Measurements from ENCODE around the gene EFL1.

The EFL1 gene

DNA sequence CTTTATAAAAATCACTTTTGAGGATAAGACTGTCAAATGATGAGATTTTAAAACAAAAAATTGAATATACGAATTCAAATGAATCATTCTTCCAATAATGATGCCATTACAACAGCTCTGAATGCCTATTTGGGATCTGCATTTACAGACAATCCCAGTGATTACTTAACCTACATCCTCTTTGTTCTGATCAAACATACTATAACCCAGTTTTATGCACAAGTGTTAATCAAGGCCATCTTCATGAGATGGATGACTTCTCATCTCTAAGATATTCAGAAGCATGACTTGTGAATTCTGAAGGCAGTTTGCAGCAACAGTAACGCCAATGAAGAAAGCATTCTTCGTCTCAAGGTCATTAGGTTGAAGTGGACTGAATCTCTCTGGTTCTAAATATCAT lies 126.4 kb downstream of the EFL1 start:
- Histone ChIP-seq H2AFZ (ENCODE audit: low read length) (no peak overlapping the region), H3K36me3 (ENCODE audit: insufficient read depth, low read length) (peaks cover 35% of the 10 kb centered on the region; the same call in 1 of the 2 replicates), H3K9me2 (ENCODE audit: low read depth, low read length) (no peaks in the 10 kb centered on the region), H4K20me1 (ENCODE audit: insufficient read depth, low read length) (no peaks in the 10 kb centered on the region), H3K27me3 (ENCODE audit: insufficient read depth, low read length) (no peaks in the 10 kb centered on the region), H3K27ac (ENCODE audit: low read depth, low read length, poor library complexity, severe bottlenecking) (no peak overlapping the region), H3K9ac (ENCODE audit: low read length) (no peak overlapping the region), H3K79me2 (ENCODE audit: insufficient read depth, low read length) (no peaks in the 10 kb centered on the region), H3K4me2 (ENCODE audit: low read length) (no peak overlapping the region), H3K4me1 (ENCODE audit: insufficient read depth, low read length, severe bottlenecking) (no peaks in the 10 kb centered on the region), H3K4me3 (ENCODE audit: low read depth, low read length, poor library complexity, severe bottlenecking) (no peak overlapping the region), H3F3A (ENCODE audit: insufficient read depth, low read length) (no peaks in the 10 kb centered on the region), H3K9me3 (ENCODE audit: low read length) (no peaks in the 10 kb centered on the region)
- TF ChIP-seq, protein P1, sequence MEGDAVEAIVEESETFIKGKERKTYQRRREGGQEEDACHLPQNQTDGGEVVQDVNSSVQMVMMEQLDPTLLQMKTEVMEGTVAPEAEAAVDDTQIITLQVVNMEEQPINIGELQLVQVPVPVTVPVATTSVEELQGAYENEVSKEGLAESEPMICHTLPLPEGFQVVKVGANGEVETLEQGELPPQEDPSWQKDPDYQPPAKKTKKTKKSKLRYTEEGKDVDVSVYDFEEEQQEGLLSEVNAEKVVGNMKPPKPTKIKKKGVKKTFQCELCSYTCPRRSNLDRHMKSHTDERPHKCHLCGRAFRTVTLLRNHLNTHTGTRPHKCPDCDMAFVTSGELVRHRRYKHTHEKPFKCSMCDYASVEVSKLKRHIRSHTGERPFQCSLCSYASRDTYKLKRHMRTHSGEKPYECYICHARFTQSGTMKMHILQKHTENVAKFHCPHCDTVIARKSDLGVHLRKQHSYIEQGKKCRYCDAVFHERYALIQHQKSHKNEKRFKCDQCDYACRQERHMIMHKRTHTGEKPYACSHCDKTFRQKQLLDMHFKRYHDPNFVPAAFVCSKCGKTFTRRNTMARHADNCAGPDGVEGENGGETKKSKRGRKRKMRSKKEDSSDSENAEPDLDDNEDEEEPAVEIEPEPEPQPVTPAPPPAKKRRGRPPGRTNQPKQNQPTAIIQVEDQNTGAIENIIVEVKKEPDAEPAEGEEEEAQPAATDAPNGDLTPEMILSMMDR (IDR thresholded peaks at IDR 0.05; ENCODE audit: low read length) = no peak
- TF ChIP-seq EZH2 (IDR thresholded peaks at IDR 0.05; ENCODE audit: borderline replicate concordance, low read length) = no peak

DNA sequence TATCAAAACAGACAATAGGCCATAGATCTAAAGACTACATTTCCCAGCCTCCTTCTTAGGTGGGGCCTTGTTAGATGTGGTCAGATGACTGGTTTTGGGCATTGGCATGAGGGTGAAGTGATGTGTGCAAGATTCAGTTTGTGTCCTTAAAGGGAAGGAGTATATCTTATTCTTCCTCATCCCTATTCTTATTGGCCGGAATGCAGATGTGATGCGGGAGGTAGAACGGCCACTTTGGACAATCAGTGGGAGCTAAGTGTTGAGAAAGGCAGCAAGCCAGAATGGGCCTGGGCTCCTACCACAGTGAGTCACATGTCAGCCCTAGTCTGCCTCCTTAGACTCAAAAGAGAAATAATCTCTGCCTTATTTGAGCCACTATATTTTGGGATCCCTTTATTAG lies 126.9 kb downstream of the EFL1 start:
- Histone ChIP-seq H3K27ac (ENCODE audit: low read depth, low read length, poor library complexity, severe bottlenecking) (no peak overlapping the region), H3K9me2 (ENCODE audit: low read depth, low read length) (no peaks in the 10 kb centered on the region), H3K79me2 (ENCODE audit: insufficient read depth, low read length) (no peaks in the 10 kb centered on the region), H4K20me1 (ENCODE audit: insufficient read depth, low read length) (no peaks in the 10 kb centered on the region), H2AFZ (ENCODE audit: low read length) (no peak overlapping the region), H3K9ac (ENCODE audit: low read length) (no peak overlapping the region), H3K27me3 (ENCODE audit: insufficient read depth, low read length) (no peaks in the 10 kb centered on the region), H3K9me3 (ENCODE audit: low read length) (no peaks in the 10 kb centered on the region), H3K4me3 (ENCODE audit: low read depth, low read length, poor library complexity, severe bottlenecking) (no peak overlapping the region), H3K36me3 (ENCODE audit: insufficient read depth, low read length) (peaks cover 37% of the 10 kb centered on the region; the same call in 1 of the 2 replicates), H3K4me1 (ENCODE audit: insufficient read depth, low read length, severe bottlenecking) (no peaks in the 10 kb centered on the region), H3F3A (ENCODE audit: insufficient read depth, low read length) (no peaks in the 10 kb centered on the region), H3K4me2 (ENCODE audit: low read length) (no peak overlapping the region)
- TF ChIP-seq, protein P1 (IDR thresholded peaks at IDR 0.05; ENCODE audit: low read length) = no peak
- TF ChIP-seq EZH2 (IDR thresholded peaks at IDR 0.05; ENCODE audit: borderline replicate concordance, low read length) = no peak

DNA sequence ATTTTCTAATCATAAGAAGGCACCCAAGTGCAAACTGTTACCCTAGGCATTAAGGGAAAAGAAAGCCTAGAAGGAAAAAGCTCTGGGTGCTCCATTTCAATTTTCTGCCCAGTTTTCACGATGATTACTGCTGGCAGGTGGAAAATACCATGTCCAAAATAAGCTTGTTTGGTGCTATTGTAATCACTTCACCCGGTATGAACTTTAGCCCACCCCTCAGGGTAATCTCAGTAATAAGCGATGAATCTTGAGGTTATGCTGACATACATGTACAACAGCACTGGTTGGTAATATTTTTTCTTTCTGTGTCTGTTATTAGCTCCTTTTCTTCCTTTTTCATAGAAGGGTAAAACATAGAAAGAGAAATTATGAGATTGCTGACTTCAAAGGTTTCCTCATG lies 128.1 kb downstream of the EFL1 start:
- peaks cover 48% of the 10 kb centered on the region; the same call in 1 of the 2 replicates for H3K36me3 ChIP-seq (ENCODE audit: insufficient read depth, low read length)

More for the DNA sequence above, 128.1 kb downstream of the EFL1 start:
- TF ChIP-seq EZH2 (IDR thresholded peaks at IDR 0.05; ENCODE audit: borderline replicate concordance, low read length) = no peak
- TF ChIP-seq, protein P1 (IDR thresholded peaks at IDR 0.05; ENCODE audit: low read length) = no peak
- Histone ChIP-seq H4K20me1 (ENCODE audit: insufficient read depth, low read length) (no peaks in the 10 kb centered on the region), H3K9me3 (ENCODE audit: low read length) (no peaks in the 10 kb centered on the region), H2AFZ (ENCODE audit: low read length) (no peak overlapping the region), H3K4me2 (ENCODE audit: low read length) (no peak overlapping the region), H3K9ac (ENCODE audit: low read length) (no peak overlapping the region), H3K27ac (ENCODE audit: low read depth, low read length, poor library complexity, severe bottlenecking) (no peak overlapping the region), H3K4me3 (ENCODE audit: low read depth, low read length, poor library complexity, severe bottlenecking) (no peak overlapping the region), H3K79me2 (ENCODE audit: insufficient read depth, low read length) (no peaks in the 10 kb centered on the region), H3K27me3 (ENCODE audit: insufficient read depth, low read length) (no peaks in the 10 kb centered on the region), H3K4me1 (ENCODE audit: insufficient read depth, low read length, severe bottlenecking) (no peaks in the 10 kb centered on the region), H3K9me2 (ENCODE audit: low read depth, low read length) (no peaks in the 10 kb centered on the region), H3F3A (ENCODE audit: insufficient read depth, low read length) (no peaks in the 10 kb centered on the region)

Measured in OCI-LY1 (cell line).